Activated CD4-positive, alpha-beta T cell treated with anti-CD3 and anti-CD28 coated beads, Interleukin-2, amount 50 U/mL, for 24 hours (primary cell): Measurements from ENCODE around the gene CXorf66.
"Not testable (repeated sequence)": the region's sequence is repeated elsewhere in the genome, so short reads cannot be mapped to it uniquely, and the experiment has no call there.

Experiments used
- DNase-seq, 2 donors: peaks; one replicate each; pipeline ENCODE4 v3.0.0-alpha.2; 2020; ENCODE audit warnings: low read depth in 1 of 2, low spot score in 1 of 2

The CXorf66 gene

DNA sequence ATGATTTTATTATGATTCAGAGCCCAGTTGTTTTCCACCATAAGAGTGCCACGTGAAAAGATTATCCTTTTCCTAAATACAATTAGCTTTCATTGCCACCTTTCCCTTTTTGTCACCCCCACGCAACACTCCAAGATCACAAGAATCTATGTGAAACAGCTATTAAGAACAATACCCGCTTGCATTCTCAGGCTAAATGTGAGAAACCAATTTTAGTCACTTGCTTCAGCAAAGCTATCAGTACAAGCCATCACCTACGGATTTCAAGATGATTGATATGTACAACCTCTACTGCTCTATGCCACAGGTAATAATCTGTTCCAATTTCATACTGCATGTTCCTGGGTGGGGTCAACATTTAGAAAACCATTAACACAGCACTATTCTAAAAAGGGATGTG is 34.9 kb downstream of the CXorf66 start:
- DNase-seq, result no peak

- no peak for DNase-seq
Measured at GRCh38 chrX:139929876-139930275, 35.4 kb downstream of the CXorf66 start.

DNA sequence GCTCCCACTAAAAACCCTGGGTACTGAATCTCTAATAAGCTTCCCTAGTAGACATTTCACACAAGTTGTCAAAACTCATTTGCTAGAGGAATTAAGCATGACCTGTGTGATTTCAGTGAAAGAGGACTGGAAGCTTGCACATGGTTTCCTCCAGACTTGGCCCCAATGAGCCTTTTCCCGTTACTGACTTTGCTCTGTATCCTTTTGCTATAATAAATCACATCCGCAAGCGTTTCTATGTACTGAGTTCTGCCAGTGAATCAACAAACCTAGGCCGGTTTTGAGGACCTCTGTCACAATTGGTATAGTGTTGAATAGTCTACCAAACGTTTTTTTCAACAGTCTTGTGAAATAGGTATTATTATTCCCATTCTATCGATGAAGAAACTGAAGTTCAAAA is 40.6 kb downstream of the CXorf66 start:
- no peak for DNase-seq

DNA sequence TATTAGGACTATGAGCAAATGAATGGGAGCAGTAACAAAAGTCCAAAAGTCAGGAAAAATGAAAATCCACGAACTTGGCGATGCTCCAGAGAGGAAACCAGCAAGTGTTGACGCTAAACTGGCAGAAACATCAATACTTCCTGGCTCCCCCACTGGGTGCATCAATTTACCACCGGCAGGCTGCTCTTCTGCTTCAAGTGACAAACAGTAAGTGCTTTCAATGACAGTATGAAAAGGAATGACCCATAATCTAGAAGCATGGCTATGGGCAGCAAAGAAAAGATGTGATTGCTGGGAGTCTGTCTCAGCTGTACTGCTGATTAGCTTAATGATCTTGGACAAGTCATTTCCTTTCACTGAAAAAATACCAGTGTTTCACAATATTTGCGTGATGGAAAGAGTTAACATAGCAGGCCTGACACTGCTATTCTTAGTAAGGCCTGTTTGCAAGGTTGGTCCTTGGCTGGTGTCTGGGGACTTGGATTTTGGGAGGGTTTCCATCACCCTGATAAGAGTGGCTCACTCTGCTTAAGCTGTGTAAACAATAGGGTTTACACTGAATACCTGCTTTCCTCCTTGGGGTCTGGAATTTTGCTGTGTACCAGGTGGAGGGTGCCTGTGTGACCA is 41.1 kb downstream of the CXorf66 start:
- DNase-seq, result no peak

DNA sequence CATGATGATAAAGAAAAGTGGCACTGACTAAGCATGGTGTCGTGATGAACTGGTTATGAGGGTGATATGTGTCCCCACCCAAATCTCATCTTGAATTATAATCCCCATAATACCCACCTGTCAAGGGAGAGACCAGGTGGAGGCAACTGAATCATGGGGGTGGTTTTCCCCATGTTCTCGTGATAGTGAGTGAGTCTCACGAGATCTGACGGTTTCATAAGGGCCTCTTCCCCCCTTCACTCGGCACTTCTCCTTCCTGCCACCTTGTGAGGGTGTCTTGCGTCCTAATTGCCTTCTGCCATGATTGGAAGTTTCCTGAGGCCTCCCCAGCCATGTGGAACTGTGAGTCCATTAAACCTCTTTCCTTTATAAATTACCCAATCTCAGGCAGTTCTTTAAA is 44.2 kb downstream of the CXorf66 start:
- DNase-seq, result not testable (repeated sequence)

DNA sequence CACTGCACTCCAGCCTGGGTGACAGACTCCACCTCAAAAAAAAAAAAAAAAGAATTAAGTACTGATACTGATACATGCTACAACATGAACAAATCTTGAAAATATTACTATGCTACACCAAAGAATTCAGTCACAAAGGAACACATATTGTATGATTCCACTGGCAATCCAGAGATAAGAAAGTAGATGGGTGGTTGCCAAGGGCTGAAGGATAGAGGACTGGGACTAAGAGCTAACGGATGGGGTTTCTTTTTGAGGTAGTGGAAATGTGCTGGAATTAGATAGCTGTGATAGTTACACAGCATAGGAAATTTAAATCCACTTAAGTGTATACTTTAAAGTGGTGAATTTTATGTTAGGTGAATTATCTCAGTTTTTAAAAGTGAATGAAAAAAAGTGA is 45.0 kb downstream of the CXorf66 start:
- DNase-seq, result no peak

DNA sequence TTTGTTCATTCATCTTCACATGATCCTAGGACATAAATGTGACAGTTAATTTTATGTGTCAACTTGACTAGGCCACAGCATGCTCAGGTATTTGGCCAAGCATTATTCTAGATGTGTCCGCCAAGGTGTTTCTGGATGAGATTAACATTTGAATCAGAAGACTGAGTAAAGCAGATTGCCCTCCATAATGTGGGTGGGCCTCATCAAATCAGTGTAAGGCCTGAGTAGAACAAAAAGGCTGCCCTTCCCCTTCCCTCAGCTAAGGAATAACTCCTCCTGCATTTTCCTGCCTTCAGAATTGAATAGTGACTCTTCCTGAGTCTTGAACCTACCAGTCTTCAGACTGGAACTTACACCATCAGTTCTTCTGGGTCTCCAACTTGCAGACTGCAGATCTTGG is 50.9 kb downstream of the CXorf66 start:
- no peak for DNase-seq

DNA sequence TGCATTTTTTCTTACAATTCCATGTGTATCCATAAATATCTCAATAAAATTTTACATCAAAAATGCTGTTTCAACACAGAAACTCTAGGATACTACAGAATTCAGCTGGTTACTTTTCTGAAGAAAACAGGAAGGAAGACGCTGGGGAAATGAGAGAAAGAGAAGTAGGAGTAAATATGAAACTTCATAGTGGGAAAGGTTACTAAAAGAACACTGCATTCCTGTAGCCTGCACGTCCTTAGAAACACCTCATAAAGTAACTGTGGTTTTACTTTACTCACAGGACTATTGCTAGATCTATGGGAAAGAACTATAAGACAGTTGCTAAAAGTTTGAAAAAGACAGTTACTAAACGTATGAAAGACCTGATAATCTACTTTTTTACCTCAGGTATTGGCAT is 55.6 kb downstream of the CXorf66 start:
- DNase-seq, result no peak

DNA sequence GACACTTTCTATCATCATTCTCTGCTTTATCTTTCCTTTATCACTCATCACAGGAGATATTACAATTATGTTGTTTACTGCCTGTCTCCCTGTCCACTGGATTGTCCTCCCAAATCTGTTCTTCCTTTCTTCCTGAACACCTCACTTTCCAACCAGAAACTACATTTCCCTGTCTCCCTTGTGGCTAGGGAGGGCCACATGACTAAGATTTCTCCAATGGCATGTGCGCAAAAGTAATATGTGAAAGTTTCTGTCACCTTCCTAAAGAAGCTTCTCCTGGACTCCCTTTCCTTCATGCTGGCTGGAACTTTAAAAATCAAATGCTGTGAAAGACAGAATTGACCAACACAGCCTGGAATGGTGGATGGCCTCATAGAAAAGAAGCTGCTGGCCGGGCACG is 58.2 kb downstream of the CXorf66 start:
- DNase-seq, result no peak

DNA sequence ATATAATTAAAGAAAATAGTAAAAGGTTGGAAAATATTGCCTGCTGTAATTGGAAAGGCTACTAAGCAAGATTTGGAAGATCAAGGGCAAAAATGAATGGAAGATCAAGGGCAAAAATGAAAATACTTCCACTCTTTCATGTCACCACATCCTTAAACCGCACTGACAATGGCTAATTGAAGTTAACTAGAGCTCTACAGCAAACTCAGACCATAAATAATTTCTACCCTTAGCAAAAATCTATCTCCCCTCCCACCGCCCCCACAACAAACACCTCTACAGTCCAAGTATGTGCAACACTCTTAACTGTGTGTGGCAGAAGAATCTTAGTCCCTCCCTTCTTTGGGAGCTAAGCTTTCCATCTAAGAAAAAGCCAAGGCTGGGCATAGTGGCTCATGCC is 59.6 kb downstream of the CXorf66 start:
- DNase-seq, result no peak
